Measurements from ENCODE around the gene C12orf57.

DNA sequence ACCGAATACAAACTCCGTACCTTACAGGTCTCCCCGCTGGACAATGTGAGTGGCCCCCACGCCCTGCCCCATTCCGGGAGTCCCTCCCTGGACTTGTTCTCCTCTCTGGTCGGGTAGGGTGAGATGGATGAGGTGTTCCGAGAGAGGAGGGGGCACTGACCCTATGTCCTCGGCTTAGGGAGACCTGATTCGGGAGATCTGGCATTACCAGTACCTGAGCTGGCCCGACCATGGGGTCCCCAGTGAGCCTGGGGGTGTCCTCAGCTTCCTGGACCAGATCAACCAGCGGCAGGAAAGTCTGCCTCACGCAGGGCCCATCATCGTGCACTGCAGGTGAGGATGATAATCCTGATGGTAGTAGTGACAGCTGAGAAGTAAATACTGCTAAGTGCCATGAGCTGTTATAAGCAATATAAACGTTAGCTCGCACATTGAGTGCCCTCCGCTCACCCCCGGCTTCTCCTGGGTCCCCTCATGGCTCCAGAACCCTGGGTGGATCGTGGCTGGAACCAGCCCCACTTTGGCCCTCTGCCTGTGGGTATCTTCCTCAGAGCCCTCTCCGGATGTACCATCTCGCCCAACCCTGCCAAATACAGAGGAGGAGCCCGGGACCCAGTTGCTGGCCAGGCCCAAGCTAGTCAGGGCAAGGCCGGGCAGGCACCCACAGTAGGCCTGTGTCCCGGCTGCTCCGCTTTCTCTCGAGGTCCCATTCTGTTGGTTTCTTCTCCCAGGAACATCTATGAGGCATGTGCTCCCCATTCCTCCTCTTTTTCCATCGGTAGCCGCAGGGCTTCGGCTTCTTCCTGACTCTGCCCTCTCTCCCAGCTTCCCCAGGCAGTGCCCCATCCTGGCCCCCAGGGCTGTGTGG lies 14.2 kb downstream of the C12orf57 start:
- TF ChIP-seq CTCF (IDR thresholded peaks at IDR 0.05 in 2 of 3, conservative IDR thresholded peaks at IDR 0.05 in 1 of 3; ENCODE audit: control insufficient read depth in 2 of 3, extremely low read depth in 1 of 3, insufficient read depth in 1 of 3, low read depth in 3 of 3, low read length in 3 of 3) (no peak), PBX3 (IDR thresholded peaks at IDR 0.05; ENCODE audit: insufficient replicate concordance, low read depth, low read length) (no peak), POLR2A (IDR thresholded peaks at IDR 0.05; ENCODE audit: low read depth, low read length) (no peak), KDM1A (IDR thresholded peaks at IDR 0.05; ENCODE audit: borderline replicate concordance) (no peak), TCF12 (IDR thresholded peaks at IDR 0.05; ENCODE audit: low read depth, low read length) (no peak), RAD21 (IDR thresholded peaks at IDR 0.05; ENCODE audit: insufficient read depth, low read depth, low read length) (no peak), JUND (IDR thresholded peaks at IDR 0.05; ENCODE audit: low read depth, low read length) (no peak), EGR1 (IDR thresholded peaks at IDR 0.05; ENCODE audit: borderline replicate concordance in 1 of 2, low read depth in 2 of 2, low read length in 2 of 2) (no peak), CBFB (IDR thresholded peaks at IDR 0.05; ENCODE audit: low read depth) (no peak), POLR2AphosphoS5 (IDR thresholded peaks at IDR 0.05; ENCODE audit: low read length) (peak; percentile 32; the same call in 1 of the 2 replicates), HDAC6 (IDR thresholded peaks at IDR 0.05; ENCODE audit: unreplicated experiment) (no peak)
- TF ChIP-seq, protein P1, sequence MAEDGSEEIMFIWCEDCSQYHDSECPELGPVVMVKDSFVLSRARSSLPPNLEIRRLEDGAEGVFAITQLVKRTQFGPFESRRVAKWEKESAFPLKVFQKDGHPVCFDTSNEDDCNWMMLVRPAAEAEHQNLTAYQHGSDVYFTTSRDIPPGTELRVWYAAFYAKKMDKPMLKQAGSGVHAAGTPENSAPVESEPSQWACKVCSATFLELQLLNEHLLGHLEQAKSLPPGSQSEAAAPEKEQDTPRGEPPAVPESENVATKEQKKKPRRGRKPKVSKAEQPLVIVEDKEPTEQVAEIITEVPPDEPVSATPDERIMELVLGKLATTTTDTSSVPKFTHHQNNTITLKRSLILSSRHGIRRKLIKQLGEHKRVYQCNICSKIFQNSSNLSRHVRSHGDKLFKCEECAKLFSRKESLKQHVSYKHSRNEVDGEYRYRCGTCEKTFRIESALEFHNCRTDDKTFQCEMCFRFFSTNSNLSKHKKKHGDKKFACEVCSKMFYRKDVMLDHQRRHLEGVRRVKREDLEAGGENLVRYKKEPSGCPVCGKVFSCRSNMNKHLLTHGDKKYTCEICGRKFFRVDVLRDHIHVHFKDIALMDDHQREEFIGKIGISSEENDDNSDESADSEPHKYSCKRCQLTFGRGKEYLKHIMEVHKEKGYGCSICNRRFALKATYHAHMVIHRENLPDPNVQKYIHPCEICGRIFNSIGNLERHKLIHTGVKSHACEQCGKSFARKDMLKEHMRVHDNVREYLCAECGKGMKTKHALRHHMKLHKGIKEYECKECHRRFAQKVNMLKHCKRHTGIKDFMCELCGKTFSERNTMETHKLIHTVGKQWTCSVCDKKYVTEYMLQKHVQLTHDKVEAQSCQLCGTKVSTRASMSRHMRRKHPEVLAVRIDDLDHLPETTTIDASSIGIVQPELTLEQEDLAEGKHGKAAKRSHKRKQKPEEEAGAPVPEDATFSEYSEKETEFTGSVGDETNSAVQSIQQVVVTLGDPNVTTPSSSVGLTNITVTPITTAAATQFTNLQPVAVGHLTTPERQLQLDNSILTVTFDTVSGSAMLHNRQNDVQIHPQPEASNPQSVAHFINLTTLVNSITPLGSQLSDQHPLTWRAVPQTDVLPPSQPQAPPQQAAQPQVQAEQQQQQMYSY (CRISPR knock-in tag; IDR thresholded peaks at IDR 0.05), result no peak
- TF ChIP-seq, protein P2, sequence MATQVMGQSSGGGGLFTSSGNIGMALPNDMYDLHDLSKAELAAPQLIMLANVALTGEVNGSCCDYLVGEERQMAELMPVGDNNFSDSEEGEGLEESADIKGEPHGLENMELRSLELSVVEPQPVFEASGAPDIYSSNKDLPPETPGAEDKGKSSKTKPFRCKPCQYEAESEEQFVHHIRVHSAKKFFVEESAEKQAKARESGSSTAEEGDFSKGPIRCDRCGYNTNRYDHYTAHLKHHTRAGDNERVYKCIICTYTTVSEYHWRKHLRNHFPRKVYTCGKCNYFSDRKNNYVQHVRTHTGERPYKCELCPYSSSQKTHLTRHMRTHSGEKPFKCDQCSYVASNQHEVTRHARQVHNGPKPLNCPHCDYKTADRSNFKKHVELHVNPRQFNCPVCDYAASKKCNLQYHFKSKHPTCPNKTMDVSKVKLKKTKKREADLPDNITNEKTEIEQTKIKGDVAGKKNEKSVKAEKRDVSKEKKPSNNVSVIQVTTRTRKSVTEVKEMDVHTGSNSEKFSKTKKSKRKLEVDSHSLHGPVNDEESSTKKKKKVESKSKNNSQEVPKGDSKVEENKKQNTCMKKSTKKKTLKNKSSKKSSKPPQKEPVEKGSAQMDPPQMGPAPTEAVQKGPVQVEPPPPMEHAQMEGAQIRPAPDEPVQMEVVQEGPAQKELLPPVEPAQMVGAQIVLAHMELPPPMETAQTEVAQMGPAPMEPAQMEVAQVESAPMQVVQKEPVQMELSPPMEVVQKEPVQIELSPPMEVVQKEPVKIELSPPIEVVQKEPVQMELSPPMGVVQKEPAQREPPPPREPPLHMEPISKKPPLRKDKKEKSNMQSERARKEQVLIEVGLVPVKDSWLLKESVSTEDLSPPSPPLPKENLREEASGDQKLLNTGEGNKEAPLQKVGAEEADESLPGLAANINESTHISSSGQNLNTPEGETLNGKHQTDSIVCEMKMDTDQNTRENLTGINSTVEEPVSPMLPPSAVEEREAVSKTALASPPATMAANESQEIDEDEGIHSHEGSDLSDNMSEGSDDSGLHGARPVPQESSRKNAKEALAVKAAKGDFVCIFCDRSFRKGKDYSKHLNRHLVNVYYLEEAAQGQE (IDR thresholded peaks at IDR 0.05; ENCODE audit: low read depth, low read length), result no peak
- TF ChIP-seq, protein P3, sequence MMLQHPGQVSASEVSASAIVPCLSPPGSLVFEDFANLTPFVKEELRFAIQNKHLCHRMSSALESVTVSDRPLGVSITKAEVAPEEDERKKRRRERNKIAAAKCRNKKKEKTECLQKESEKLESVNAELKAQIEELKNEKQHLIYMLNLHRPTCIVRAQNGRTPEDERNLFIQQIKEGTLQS (IDR thresholded peaks at IDR 0.05; ENCODE audit: borderline replicate concordance, extremely low read depth, low read depth, low read length), result no peak

Data from GM12878 (cell line).